Ascending aorta (tissue), 2 donors: ENCODE data around the gene SMIM11. TPM values are rescaled to one million over a fixed set of nuclear protein-coding genes. Genes with fewer than 3 reads are reported as not detected.

Source experiments
- DNase-seq, 2 donors: peaks; one replicate each; pipeline ENCODE4 v3.0.0-alpha.2; 2019; ENCODE audit warnings: low spot score in 2 of 2
- H3K27ac ChIP-seq, 2 donors: fragments of 200-600 bp; sonication (generic); one replicate each; pipeline ENCODE4 v1.5.1; 2016 to 2017; ENCODE audit warnings: mild to moderate bottlenecking in 1 of 2
- H3K27me3 ChIP-seq: fragments of 200-600 bp; sonication (generic); one replicate; pipeline ENCODE4 v1.5.1; 2017
- H3K36me3 ChIP-seq, 2 donors: fragments of 200-600 bp; sonication (generic); one replicate each; pipeline ENCODE4 v1.5.1; 2016
- H3K4me1 ChIP-seq, 2 donors: fragments of 200-600 bp; sonication (generic); one replicate each; pipeline ENCODE4 v1.5.1; 2016 to 2017; ENCODE audit warnings: mild to moderate bottlenecking in 1 of 2
- H3K4me3 ChIP-seq, 2 donors: fragments of 200-600 bp; sonication (generic); one replicate each; pipeline ENCODE4 v1.5.1; 2016 to 2017; ENCODE audit warnings: mild to moderate bottlenecking in 1 of 2
- H3K9me3 ChIP-seq, 2 donors: fragments of 200-600 bp; sonication (generic); one replicate each; pipeline ENCODE4 v1.5.1; 2016
- intact Hi-C: fragments of 100-400 bp; cut with DNase I; formaldehyde crosslinking; loops from one replicate; pipeline ENCODE4 v1.15.1; 2023
- total RNA-seq: library from RNA; depleted of rRNA; stranded (reverse); fragments of >200 nt; gene quantifications from one replicate; pipeline ENCODE4 v1.1.0, GENCODE V29; 2016
- TF ChIP-seq, protein P1 (sequence below), 3 experiments: fragments of 200-600 bp in 2 of 3; fragments of 450-650 bp in 1 of 3; sonication (generic) in 2 of 3; IDR thresholded peaks; one replicate each; pipeline ENCODE4 v1.5.1; 2016 to 2019; ENCODE audit warnings: antibody characterized with exemption in 3 of 3, mild to moderate bottlenecking in 1 of 3, moderate library complexity in 1 of 3

SMIM11 gene
- total RNA-seq, 1 donor from 2014 or later = not detected

DNA sequence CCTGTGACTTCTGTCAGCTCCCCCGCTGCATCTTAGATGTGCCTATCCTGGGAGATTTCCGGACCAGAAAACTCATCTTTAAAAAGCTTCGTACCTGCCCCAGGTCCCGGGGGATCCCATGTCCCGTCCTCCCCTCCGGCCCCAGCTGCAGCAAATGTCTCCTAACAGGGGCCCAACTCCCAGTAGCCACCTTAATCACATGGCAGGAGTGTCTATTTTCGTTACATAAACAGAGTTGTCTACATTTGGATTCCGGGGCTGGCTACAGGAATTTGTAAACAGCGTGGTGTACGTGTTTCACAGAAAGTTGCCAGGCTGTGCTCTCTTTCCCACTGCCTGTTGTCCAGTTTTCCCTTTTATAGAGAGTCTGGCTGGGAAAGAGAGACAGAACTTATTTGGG lies 29.4 kb upstream of the SMIM11 start:
- peaks cover 3 to 21% of the 10 kb centered on the region in 2 donors for H3K4me1 ChIP-seq
- TF ChIP-seq, protein P1, sequence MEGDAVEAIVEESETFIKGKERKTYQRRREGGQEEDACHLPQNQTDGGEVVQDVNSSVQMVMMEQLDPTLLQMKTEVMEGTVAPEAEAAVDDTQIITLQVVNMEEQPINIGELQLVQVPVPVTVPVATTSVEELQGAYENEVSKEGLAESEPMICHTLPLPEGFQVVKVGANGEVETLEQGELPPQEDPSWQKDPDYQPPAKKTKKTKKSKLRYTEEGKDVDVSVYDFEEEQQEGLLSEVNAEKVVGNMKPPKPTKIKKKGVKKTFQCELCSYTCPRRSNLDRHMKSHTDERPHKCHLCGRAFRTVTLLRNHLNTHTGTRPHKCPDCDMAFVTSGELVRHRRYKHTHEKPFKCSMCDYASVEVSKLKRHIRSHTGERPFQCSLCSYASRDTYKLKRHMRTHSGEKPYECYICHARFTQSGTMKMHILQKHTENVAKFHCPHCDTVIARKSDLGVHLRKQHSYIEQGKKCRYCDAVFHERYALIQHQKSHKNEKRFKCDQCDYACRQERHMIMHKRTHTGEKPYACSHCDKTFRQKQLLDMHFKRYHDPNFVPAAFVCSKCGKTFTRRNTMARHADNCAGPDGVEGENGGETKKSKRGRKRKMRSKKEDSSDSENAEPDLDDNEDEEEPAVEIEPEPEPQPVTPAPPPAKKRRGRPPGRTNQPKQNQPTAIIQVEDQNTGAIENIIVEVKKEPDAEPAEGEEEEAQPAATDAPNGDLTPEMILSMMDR (IDR thresholded peaks at IDR 0.05) = no peak
- DNase-seq = peak in 1 of 2 donors; percentile 63
- peak overlapping the region; percentile 66 to 70 for H3K27ac ChIP-seq
- intact Hi-C loops = loop anchor here (2.0 to 5.0 kb wide), 2 partner anchors 144 to 217 kb away; no protein-coding TSS in a partner anchor
- H3K27me3 ChIP-seq = no peaks in the 10 kb centered on the region
- no peaks in the 10 kb centered on the region for H3K9me3 ChIP-seq
- no peak overlapping the region for H3K4me3 ChIP-seq
- H3K36me3 ChIP-seq = no peaks in the 10 kb centered on the region

DNA sequence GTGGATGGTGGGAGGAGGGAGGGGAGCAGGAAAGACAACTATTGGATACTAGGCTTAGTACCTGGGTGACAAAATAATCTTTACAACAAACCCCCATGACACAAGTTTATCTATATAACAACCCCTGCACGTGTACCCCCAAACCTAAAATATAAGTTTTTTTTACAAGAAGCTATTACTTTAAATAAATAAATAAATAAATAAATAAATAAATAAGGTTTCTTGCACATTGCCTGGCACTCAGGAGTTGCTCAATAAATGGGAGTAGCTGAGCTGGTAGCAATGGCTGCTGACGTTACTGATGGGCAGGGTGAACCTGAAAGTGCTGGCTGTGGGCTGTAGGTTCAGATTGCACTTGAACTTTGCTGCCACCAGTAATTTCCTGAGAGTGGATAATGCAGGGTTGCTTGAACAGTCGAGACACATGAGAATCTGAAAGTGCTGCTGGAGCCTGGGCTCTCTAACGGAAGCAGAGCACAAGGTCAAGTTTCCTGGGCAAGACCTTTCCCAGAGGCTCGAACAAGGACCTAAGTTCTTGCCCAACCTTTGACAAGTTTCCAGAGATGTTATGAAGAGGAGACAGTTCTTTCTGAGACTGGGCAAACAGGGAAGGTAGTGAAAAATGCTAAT lies 26.3 kb upstream of the SMIM11 start:
- no peaks in the 10 kb centered on the region for H3K9me3 ChIP-seq
- H3K27me3 ChIP-seq = no peaks in the 10 kb centered on the region
- no peak overlapping the region for H3K27ac ChIP-seq
- no peak overlapping the region for H3K4me3 ChIP-seq
- intact Hi-C loops = loop anchor here (2.0 to 5.0 kb wide), 2 partner anchors 147 to 272 kb away; no protein-coding TSS in a partner anchor
- DNase-seq = peak in 1 of 2 donors; percentile 11
- no peaks in the 10 kb centered on the region for H3K36me3 ChIP-seq
- peaks cover 3 to 29% of the 10 kb centered on the region in 2 donors for H3K4me1 ChIP-seq
- TF ChIP-seq, protein P1 (IDR thresholded peaks at IDR 0.05) = no peak

- TF ChIP-seq, protein P1 (IDR thresholded peaks at IDR 0.05) = peak; percentile 67 to 83 (median 69)
- Histone ChIP-seq H3K36me3 (no peaks in the 10 kb centered on the region), H3K4me1 (peaks cover 0 to 17% of the 10 kb centered on the region in 2 donors), H3K27ac (no peak overlapping the region), H3K9me3 (no peaks in the 10 kb centered on the region), H3K4me3 (no peak overlapping the region), H3K27me3 (no peaks in the 10 kb centered on the region)
- intact Hi-C loops = loop anchor here (1.0 kb wide), 1 partner anchor 428 kb away; no protein-coding TSS in a partner anchor
- peak in 1 of 2 donors; percentile 67 for DNase-seq
Measured at GRCh38 chr21:34351786-34352241, 23.5 kb upstream of the SMIM11 start.

- H3K27ac ChIP-seq = no peak overlapping the region
- H3K27me3 ChIP-seq = no peaks in the 10 kb centered on the region
Measured at GRCh38 chr21:34352556-34352955, 22.8 kb upstream of the SMIM11 start.

GRCh38 chr21:34353182-34353581 lies 22.1 kb upstream of the SMIM11 start:
- intact Hi-C loops = no loop called here
- H3K4me1 ChIP-seq = peaks cover 0 to 8% of the 10 kb centered on the region in 2 donors
- H3K9me3 ChIP-seq = no peaks in the 10 kb centered on the region
- DNase-seq = peak in 1 of 2 donors; percentile 13
- TF ChIP-seq, protein P1 (IDR thresholded peaks at IDR 0.05) = no peak
- no peaks in the 10 kb centered on the region for H3K27me3 ChIP-seq
- H3K36me3 ChIP-seq = no peaks in the 10 kb centered on the region
- no peak overlapping the region for H3K4me3 ChIP-seq
- H3K27ac ChIP-seq = no peak overlapping the region

More at GRCh38 chr21:34352556-34352955, 22.8 kb upstream of the SMIM11 start:
- TF ChIP-seq, protein P1 (IDR thresholded peaks at IDR 0.05) = no peak
- H3K4me3 ChIP-seq = no peak overlapping the region
- peaks cover 0 to 10% of the 10 kb centered on the region in 2 donors for H3K4me1 ChIP-seq
- intact Hi-C loops = no loop called here
- H3K9me3 ChIP-seq = no peaks in the 10 kb centered on the region
- no peaks in the 10 kb centered on the region for H3K36me3 ChIP-seq
- DNase-seq = peak in 1 of 2 donors; percentile 53
